ENCODE data around the gene ZFP36L1.
A peak's percentile ranks its signal among the peaks of the same experiment; 100 is the strongest.

ZFP36L1 gene

GRCh38 chr14:68816183-68816942 is 23.5 kb upstream of the ZFP36L1 start:
- peak; percentile 85 for DNase-seq (ENCODE audit: low read depth in 2 of 2)

GRCh38 chr14:68815298-68816182 is 22.7 kb upstream of the ZFP36L1 start:
- no peak for DNase-seq (ENCODE audit: low read depth in 2 of 2)

- no peak for DNase-seq (ENCODE audit: low read depth in 2 of 2)
These were observed 21.9 kb upstream of the ZFP36L1 start for GRCh38 chr14:68814539-68815297.

- DNase-seq (ENCODE audit: low read depth in 2 of 2): no peak
These were observed 21.3 kb upstream of the ZFP36L1 start for GRCh38 chr14:68814238-68814538.

- DNase-seq (ENCODE audit: low read depth in 2 of 2): no peak
These were observed 20.5 kb upstream of the ZFP36L1 start for GRCh38 chr14:68813318-68813838.

GRCh38 chr14:68811171-68811570 is 18.3 kb upstream of the ZFP36L1 start:
- no peak for DNase-seq (ENCODE audit: low read depth in 2 of 2)

GRCh38 chr14:68810173-68811153 is 17.6 kb upstream of the ZFP36L1 start:
- DNase-seq (ENCODE audit: low read depth in 2 of 2): no peak

GRCh38 chr14:68809524-68809923 is 16.7 kb upstream of the ZFP36L1 start:
- no peak for DNase-seq (ENCODE audit: low read depth in 2 of 2)

- DNase-seq (ENCODE audit: low read depth in 2 of 2): no peak
These were observed 16.0 kb upstream of the ZFP36L1 start for GRCh38 chr14:68808696-68809480.

GRCh38 chr14:68807987-68808386 is 15.1 kb upstream of the ZFP36L1 start:
- no peak for DNase-seq (ENCODE audit: low read depth in 2 of 2)

GRCh38 chr14:68807148-68807600 is 14.3 kb upstream of the ZFP36L1 start:
- no peak for DNase-seq (ENCODE audit: low read depth in 2 of 2)

- no peak for DNase-seq (ENCODE audit: low read depth in 2 of 2)
These were observed 13.8 kb upstream of the ZFP36L1 start for GRCh38 chr14:68806526-68807147.

- DNase-seq (ENCODE audit: low read depth in 2 of 2): no peak
These were observed 12.5 kb upstream of the ZFP36L1 start for GRCh38 chr14:68805414-68805813.

GRCh38 chr14:68801631-68802030 is 8.8 kb upstream of the ZFP36L1 start:
- no peak for DNase-seq (ENCODE audit: low read depth in 2 of 2)

GRCh38 chr14:68800953-68801352 is 8.1 kb upstream of the ZFP36L1 start:
- DNase-seq (ENCODE audit: low read depth in 2 of 2): no peak

- DNase-seq (ENCODE audit: low read depth in 2 of 2): no peak
These were observed 7.5 kb upstream of the ZFP36L1 start for GRCh38 chr14:68800390-68800789.

GRCh38 chr14:68798621-68799020 is 5.8 kb upstream of the ZFP36L1 start:
- no peak for DNase-seq (ENCODE audit: low read depth in 2 of 2)

GRCh38 chr14:68797121-68797670 is 4.3 kb upstream of the ZFP36L1 start:
- no peak for DNase-seq (ENCODE audit: low read depth in 2 of 2)

GRCh38 chr14:68796418-68797101 is 3.7 kb upstream of the ZFP36L1 start:
- DNase-seq (ENCODE audit: low read depth in 2 of 2): no peak
